OCI-LY7 (cell line): ENCODE results near the gene BOLA3. TPM values are rescaled to one million over a fixed set of nuclear protein-coding genes. Genes with fewer than 3 reads are reported as not detected.

Source experiments
- BruUV-seq: library from RNA; stranded (reverse); fragments of 400-500 nt; replicated peaks from 2 replicates; lab custom pipeline; 2021; lab: Mats Ljungman, UMichigan
- CTCF ChIA-PET: fragments of 300-600 bp; sonication (Branson Sonifier 250); formaldehyde crosslinking; loops from one replicate; lab custom pipeline; 2022; ENCODE audit warnings: antibody characterized with exemption; ENCODE audit not compliant: unreplicated experiment; lab: Charles Lee
- POLR2A ChIA-PET: fragments of 300-600 bp; sonication (Branson Sonifier 250); formaldehyde crosslinking; loops from one replicate; lab custom pipeline; 2022; ENCODE audit warnings: antibody characterized with exemption; lab: Charles Lee
- DNase-seq: peaks from one replicate; pipeline ENCODE4 v3.0.0-alpha.2; 2015; ENCODE audit warnings: low spot score
- H2AFZ ChIP-seq: fragments of 200-600 bp; sonication (generic), shearing (Covaris generic); 2 replicates; pipeline ENCODE4 v1.6.1; 2014; ENCODE audit warnings: mild to moderate bottlenecking, antibody characterized with exemption, low read length, moderate library complexity
- H3K27ac ChIP-seq: fragments of 200-600 bp; sonication (generic); 2 replicates; pipeline ENCODE4 v1.5.1; 2014; ENCODE audit warnings: mixed run types, low read depth, mild to moderate bottlenecking, moderate library complexity, low read length, inconsistent platforms; ENCODE audit not compliant: poor library complexity, severe bottlenecking
- H3K36me3 ChIP-seq: fragments of 200-600 bp; sonication (generic); 2 replicates; pipeline ENCODE4 v1.6.1; 2014; ENCODE audit warnings: mild to moderate bottlenecking, antibody characterized with exemption, low read length, moderate library complexity, mixed read lengths; ENCODE audit not compliant: insufficient read depth
- H3K4me1 ChIP-seq: fragments of 200-600 bp; sonication (generic); 2 replicates; pipeline ENCODE4 v1.5.1; 2014; ENCODE audit warnings: mild to moderate bottlenecking, low read length; ENCODE audit not compliant: insufficient read depth, poor library complexity, severe bottlenecking
- H3K4me2 ChIP-seq: fragments of 200-600 bp; sonication (generic); 2 replicates; pipeline ENCODE4 v1.6.1; 2014; ENCODE audit warnings: mild to moderate bottlenecking, low read length
- H3K4me3 ChIP-seq: fragments of 200-600 bp; sonication (generic); 2 replicates; pipeline ENCODE4 v1.5.1; 2014; ENCODE audit warnings: mild to moderate bottlenecking, low read depth, low read length; ENCODE audit not compliant: poor library complexity, severe bottlenecking
- H3K79me2 ChIP-seq: fragments of 200-600 bp; sonication (generic); 2 replicates; pipeline ENCODE4 v1.6.1; 2016; ENCODE audit warnings: low read depth, mild to moderate bottlenecking, low read length, moderate library complexity, mixed read lengths; ENCODE audit not compliant: insufficient read depth
- H3K9me2 ChIP-seq: fragments of 200-600 bp; sonication (generic); 2 replicates; pipeline ENCODE4 v1.6.1; 2016; ENCODE audit warnings: mild to moderate bottlenecking, low read length, mixed read lengths; ENCODE audit not compliant: insufficient read depth
- H3K9me3 ChIP-seq: fragments of 200-600 bp; sonication (generic); 2 replicates; pipeline ENCODE4 v1.6.1; 2014; ENCODE audit warnings: mild to moderate bottlenecking, mixed run types, low read length, mixed read lengths
- H4K20me1 ChIP-seq: fragments of 200-600 bp; sonication (generic); 2 replicates; pipeline ENCODE4 v1.6.1; 2014; ENCODE audit warnings: mild to moderate bottlenecking, antibody characterized with exemption, low read length, moderate library complexity, mixed read lengths; ENCODE audit not compliant: insufficient read depth
- CTCF ChIP-seq: fragments of 200-600 bp; sonication (generic); conservative IDR thresholded peaks from 2 replicates; pipeline ENCODE4 v1.5.1; 2014; ENCODE audit warnings: mild to moderate bottlenecking, antibody characterized with exemption, low read length, moderate library complexity, mixed read lengths
- EZH2phosphoT487 ChIP-seq: fragments of 200-600 bp; sonication (generic); IDR thresholded peaks from 2 replicates; pipeline ENCODE4 v1.6.1; 2018; ENCODE audit warnings: low read depth, borderline replicate concordance, mild to moderate bottlenecking, mixed run types, antibody characterized with exemption, low read length, moderate library complexity, mixed read lengths
- intact Hi-C: fragments of 100-400 bp; cut with micrococcal nuclease; formaldehyde crosslinking; loops from one replicate; pipeline ENCODE4 v1.10.0; 2022; ENCODE audit not compliant: unreplicated experiment
- total RNA-seq, 2 experiments: library from RNA; depleted of rRNA in 1 of 2; stranded (reverse); fragments of >200 nt in 1 of 2; shearing (Covaris generic) in 1 of 2; gene quantifications; 2 replicates each; pipeline ENCODE4 v1.2.3, GENCODE V29; 2014 to 2022

BOLA3 gene
- total RNA-seq, 2 experiments from 2014 or later: 33.6 to 53.3 TPM

- Histone ChIP-seq H3K4me3 (no peak overlapping the region), H3K4me1 (no peaks in the 10 kb centered on the region), H3K27ac (no peak overlapping the region), H3K9me3 (no peaks in the 10 kb centered on the region), H3K9me2 (no peaks in the 10 kb centered on the region), H4K20me1 (no peaks in the 10 kb centered on the region), H3K4me2 (no peak overlapping the region), H3K36me3 (peaks cover 64% of the 10 kb centered on the region), H2AFZ (no peak overlapping the region), H3K79me2 (no peaks in the 10 kb centered on the region)
- CTCF ChIA-PET: no interaction called here
- DNase-seq: no peak
- no TSS peak for BruUV-seq
- TF ChIP-seq CTCF: no peak
- TF ChIP-seq EZH2phosphoT487: no peak
- POLR2A ChIA-PET: interaction anchor here (0.7 to 1.2 kb wide), 2 partner anchors 157 to 196 kb away, joined by 3 to 4 read pairs; no protein-coding TSS in a partner anchor
- intact Hi-C loops: no loop called here
Measured at GRCh38 chr2:74096052-74096451, 51.7 kb downstream of the BOLA3 start.

- ChIA-PET CTCF (no interaction called here), POLR2A (no interaction called here)
- H3K79me2 ChIP-seq: no peaks in the 10 kb centered on the region
- intact Hi-C loops: no loop called here
- no peaks in the 10 kb centered on the region for H3K9me2 ChIP-seq
- DNase-seq: no peak
- H3K4me2 ChIP-seq: no peak overlapping the region
- H3K27ac ChIP-seq: no peak overlapping the region
- no peaks in the 10 kb centered on the region for H3K9me3 ChIP-seq
- BruUV-seq: no TSS peak
- H3K36me3 ChIP-seq: peaks cover 64% of the 10 kb centered on the region
- H3K4me1 ChIP-seq: no peaks in the 10 kb centered on the region
- no peak overlapping the region for H3K4me3 ChIP-seq
- TF ChIP-seq EZH2phosphoT487 (no peak), CTCF (no peak)
- no peak overlapping the region for H2AFZ ChIP-seq
- H4K20me1 ChIP-seq: no peaks in the 10 kb centered on the region
Measured at GRCh38 chr2:74095632-74096031, 52.1 kb downstream of the BOLA3 start.

- H2AFZ ChIP-seq: no peak overlapping the region
- CTCF ChIA-PET: no interaction called here
Measured at GRCh38 chr2:74094291-74094690, 53.4 kb downstream of the BOLA3 start.

More at GRCh38 chr2:74094291-74094690, 53.4 kb downstream of the BOLA3 start:
- H3K9me2 ChIP-seq: no peaks in the 10 kb centered on the region
- no peak for DNase-seq
- no TSS peak for BruUV-seq
- H3K4me2 ChIP-seq: no peak overlapping the region
- H3K79me2 ChIP-seq: no peaks in the 10 kb centered on the region
- H4K20me1 ChIP-seq: no peaks in the 10 kb centered on the region
- no peak overlapping the region for H3K4me3 ChIP-seq
- H3K4me1 ChIP-seq: no peaks in the 10 kb centered on the region
- H3K36me3 ChIP-seq: peaks cover 66% of the 10 kb centered on the region
- H3K9me3 ChIP-seq: no peaks in the 10 kb centered on the region
- H3K27ac ChIP-seq: no peak overlapping the region
- TF ChIP-seq EZH2phosphoT487: no peak
- no peak for TF ChIP-seq CTCF
- POLR2A ChIA-PET: interaction anchor here (0.6 kb wide), 1 partner anchor 195 kb away, joined by 6 read pairs; no protein-coding TSS in a partner anchor
- intact Hi-C loops: no loop called here
